H9 (cell line): ENCODE measurements around the gene SPHK1. TPM values are rescaled to one million over a fixed set of nuclear protein-coding genes. Genes with fewer than 3 reads are reported as not detected.

Source experiments
- DNase-seq: peaks from one replicate; pipeline ENCODE4 v3.0.0-alpha.2; 2017
- H2AFZ ChIP-seq: one replicate; pipeline ENCODE4 v1.6.1; 2013; ENCODE audit warnings: mild to moderate bottlenecking, low read length, control low read depth, moderate library complexity
- H2AK5ac ChIP-seq: 2 replicates; pipeline ENCODE4 v1.6.1; 2013; ENCODE audit warnings: low read length, control low read depth, mixed read lengths; ENCODE audit not compliant: insufficient read length
- H2BK120ac ChIP-seq: one replicate; pipeline ENCODE4 v1.6.1; 2013; ENCODE audit warnings: low read depth, mild to moderate bottlenecking, low read length, control low read depth, inconsistent platforms; ENCODE audit not compliant: poor library complexity, severe bottlenecking
- H2BK12ac ChIP-seq: 2 replicates; pipeline ENCODE4 v1.6.1; 2013; ENCODE audit warnings: low read length, control low read depth, mixed read lengths, low read depth; ENCODE audit not compliant: insufficient read length
- H2BK15ac ChIP-seq: 2 replicates; pipeline ENCODE4 v1.6.1; 2013; ENCODE audit warnings: low read depth, low read length, control low read depth
- H2BK20ac ChIP-seq: one replicate; pipeline ENCODE4 v1.6.1; 2013; ENCODE audit warnings: low read depth, mild to moderate bottlenecking, low read length, control low read depth, inconsistent platforms; ENCODE audit not compliant: poor library complexity, severe bottlenecking
- H2BK5ac ChIP-seq: 2 replicates; pipeline ENCODE4 v1.6.1; 2013; ENCODE audit warnings: low read length, control low read depth, mixed read lengths; ENCODE audit not compliant: insufficient read length
- H3K14ac ChIP-seq: 2 replicates; pipeline ENCODE4 v1.6.1; 2013; ENCODE audit warnings: low read length, control low read depth; ENCODE audit not compliant: insufficient read depth
- H3K18ac ChIP-seq: 2 replicates; pipeline ENCODE4 v1.6.1; 2013; ENCODE audit warnings: low read depth, mild to moderate bottlenecking, mixed read lengths, low read length, control low read depth; ENCODE audit not compliant: insufficient read length
- H3K23ac ChIP-seq: 2 replicates; pipeline ENCODE4 v1.6.1; 2013; ENCODE audit warnings: low read length, control low read depth, mixed read lengths, low read depth; ENCODE audit not compliant: insufficient read length
- H3K23me2 ChIP-seq: 2 replicates; pipeline ENCODE4 v1.6.1; 2013; ENCODE audit warnings: low read depth, mild to moderate bottlenecking, mixed read lengths, low read length, control low read depth; ENCODE audit not compliant: insufficient read length, poor library complexity, severe bottlenecking
- H3K27ac ChIP-seq: 2 replicates; pipeline ENCODE4 v1.5.1; 2013; ENCODE audit warnings: low read length, control low read depth, mixed read lengths, low read depth; ENCODE audit not compliant: insufficient read length
- H3K27me3 ChIP-seq: 2 replicates; pipeline ENCODE4 v1.6.1; 2013; ENCODE audit warnings: low read length, control low read depth, inconsistent platforms; ENCODE audit not compliant: insufficient read depth
- H3K4ac ChIP-seq: 2 replicates; pipeline ENCODE4 v1.6.1; 2013; ENCODE audit warnings: low read depth, mild to moderate bottlenecking, control low read depth, inconsistent platforms, low read length, moderate library complexity
- H3K4me1 ChIP-seq: 2 replicates; pipeline ENCODE4 v1.6.1; 2013; ENCODE audit warnings: low read length, control low read depth, inconsistent platforms; ENCODE audit not compliant: insufficient read depth
- H3K4me2 ChIP-seq: 2 replicates; pipeline ENCODE4 v1.6.1; 2013; ENCODE audit warnings: low read length, control low read depth, mixed read lengths; ENCODE audit not compliant: insufficient read length, insufficient read depth
- H3K56ac ChIP-seq: 2 replicates; pipeline ENCODE4 v1.6.1; 2013; ENCODE audit warnings: low read depth, mild to moderate bottlenecking, mixed read lengths, low read length, control low read depth; ENCODE audit not compliant: insufficient read length
- H3K79me1 ChIP-seq: 2 replicates; pipeline ENCODE4 v1.6.1; 2013; ENCODE audit warnings: low read depth, mild to moderate bottlenecking, moderate library complexity, low read length, control low read depth, inconsistent platforms; ENCODE audit not compliant: insufficient read depth, poor library complexity, severe bottlenecking
- H3K79me2 ChIP-seq: 2 replicates; pipeline ENCODE4 v1.6.1; 2013; ENCODE audit warnings: low read length, control low read depth, inconsistent platforms; ENCODE audit not compliant: insufficient read depth
- H3K9ac ChIP-seq: 2 replicates; pipeline ENCODE4 v1.6.1; 2013; ENCODE audit warnings: low read length, control low read depth, mixed read lengths; ENCODE audit not compliant: insufficient read length; ENCODE audit errors: extremely low read depth
- H3K9me3 ChIP-seq: one replicate; pipeline ENCODE4 v1.6.1; 2013; ENCODE audit warnings: low read depth, low read length, inconsistent platforms; ENCODE audit not compliant: control insufficient read depth
- H3T11ph ChIP-seq: one replicate; pipeline ENCODE4 v1.6.1; 2013; ENCODE audit warnings: mild to moderate bottlenecking, low read length, control low read depth, inconsistent platforms
- H4K20me1 ChIP-seq: one replicate; pipeline ENCODE4 v1.6.1; 2013; ENCODE audit not compliant: control insufficient read depth, insufficient read length, insufficient read depth
- H4K5ac ChIP-seq: 2 replicates; pipeline ENCODE4 v1.6.1; 2013; ENCODE audit warnings: low read depth, mild to moderate bottlenecking, mixed read lengths, low read length, control low read depth; ENCODE audit not compliant: insufficient read length
- H4K8ac ChIP-seq: replicated peaks from 2 replicates; pipeline ENCODE4 v1.6.1; 2013; ENCODE audit warnings: low read length, control low read depth, mixed read lengths, low read depth; ENCODE audit not compliant: insufficient read length
- H4K91ac ChIP-seq: 2 replicates; pipeline ENCODE4 v1.6.1; 2013; ENCODE audit warnings: low read depth, mild to moderate bottlenecking, moderate library complexity, mixed read lengths, low read length, control low read depth; ENCODE audit not compliant: insufficient read length
- H3K27ac Mint-ChIP-seq, 3 experiments: 2 replicates in 2 of 3; 3 replicates in 1 of 3; pipeline ENCODE4 v1.8.0; 2020 to 2021; ENCODE audit warnings: mixed read lengths in 3 of 3, mild to moderate bottlenecking in 1 of 3, moderate library complexity in 1 of 3
- H3K27me3 Mint-ChIP-seq: 2 replicates; pipeline ENCODE4 v1.8.0; 2021; ENCODE audit warnings: low read depth, mild to moderate bottlenecking, moderate library complexity, mixed read lengths
- H3K36me3 Mint-ChIP-seq, 3 experiments: 2 replicates in 2 of 3; 3 replicates in 1 of 3; pipeline ENCODE4 v1.8.0; 2020 to 2021; ENCODE audit warnings: low read depth in 3 of 3, mixed read lengths in 3 of 3; ENCODE audit not compliant: insufficient read depth in 1 of 3
- H3K4me1 Mint-ChIP-seq, 2 experiments: 2 replicates each; pipeline ENCODE4 v1.8.0; 2020; ENCODE audit warnings: mixed read lengths in 2 of 2
- H3K4me3 Mint-ChIP-seq, 2 experiments: 2 replicates in 1 of 2; 3 replicates in 1 of 2; pipeline ENCODE4 v1.8.0; 2020 to 2021; ENCODE audit warnings: mild to moderate bottlenecking in 2 of 2, mixed read lengths in 2 of 2, moderate library complexity in 1 of 2
- H3K9me3 Mint-ChIP-seq, 2 experiments: 2 replicates in 1 of 2; 3 replicates in 1 of 2; pipeline ENCODE4 v1.8.0; 2020; ENCODE audit warnings: mild to moderate bottlenecking in 2 of 2, mixed read lengths in 2 of 2, moderate library complexity in 1 of 2
- CTCF ChIP-seq: fragments of 200-600 bp; sonication (generic); conservative IDR thresholded peaks from 3 replicates; pipeline ENCODE4 v1.8.0; 2021; ENCODE audit warnings: antibody characterized with exemption, mild to moderate bottlenecking
- WGBS: extraction: QIAGEN DNeasy Blood & Tissue Kit; methylation state at CpG from one replicate; pipeline ENCODE4 v1.1.7; 2013; ENCODE audit warnings: missing lambda C conversion rate, low lambda C conversion rate, mixed read lengths; ENCODE audit not compliant: insufficient read length; ENCODE audit errors: extremely low coverage; 5-methylcytosine and 5-hydroxymethylcytosine counted together
- total RNA-seq: library from RNA; stranded (reverse); gene quantifications from 2 replicates; pipeline ENCODE4 v1.2.1, GENCODE V29; 2021

SPHK1 gene
- total RNA-seq, 1 experiment from 2014 or later, result 1.4 TPM

DNA sequence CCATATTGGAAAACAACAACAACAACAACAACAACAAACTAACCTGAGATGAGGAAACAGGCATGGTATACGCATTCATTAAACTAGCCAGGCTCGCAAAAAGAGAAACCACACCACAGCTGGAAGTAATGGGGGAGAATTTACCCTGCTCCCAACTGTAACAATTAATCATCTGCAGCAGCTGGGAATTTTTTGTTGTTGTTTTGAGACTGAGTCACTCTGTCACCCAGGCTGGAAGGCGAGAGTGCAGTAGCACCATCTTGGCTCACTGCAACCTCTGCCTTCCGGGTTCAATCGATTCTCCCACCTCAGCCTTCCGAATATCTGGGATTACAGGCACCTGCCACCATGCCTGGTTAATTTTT is 47.0 kb upstream of the SPHK1 start:
- Histone ChIP-seq H3K56ac (no peak overlapping the region), H3K79me2 (no peaks in the 10 kb centered on the region), H3K27me3 (no peaks in the 10 kb centered on the region), H2AFZ (no peak overlapping the region), H2BK120ac (no peak overlapping the region), H4K20me1 (no peaks in the 10 kb centered on the region), H3K9ac (no peak overlapping the region), H3K79me1 (peaks cover 3% of the 10 kb centered on the region), H3K23me2 (no peaks in the 10 kb centered on the region), H2BK20ac (no peak overlapping the region), H3K23ac (no peak overlapping the region), H4K5ac (no peak overlapping the region), H2BK5ac (no peak overlapping the region), H3K4me1 (no peaks in the 10 kb centered on the region), H3T11ph (no peak overlapping the region), H4K8ac (no peak overlapping the region), H3K27ac (no peak overlapping the region), H4K91ac (no peak overlapping the region), H2BK15ac (no peak overlapping the region), H3K4me2 (no peak overlapping the region), H3K4ac (no peak overlapping the region), H3K18ac (no peak overlapping the region), H2BK12ac (no peak overlapping the region), H3K14ac (no peak overlapping the region), H2AK5ac (no peak overlapping the region), H3K9me3 (no peaks in the 10 kb centered on the region)
- peaks cover 6 to 8% of the 10 kb centered on the region in 2 experiments; a peak in 3 of 4 replicates for H3K4me1 Mint-ChIP-seq
- H3K27me3 Mint-ChIP-seq, result no peaks in the 10 kb centered on the region
- H3K27ac Mint-ChIP-seq, result peak overlapping the region in 1 of 3 experiments; percentile 59; a peak in 2 of 7 replicates
- peaks cover 6 to 21% (median 7%) of the 10 kb centered on the region in 3 experiments; a peak in 6 of 7 replicates for H3K36me3 Mint-ChIP-seq
- no CpG with 5 or more reads among the region's 6 CpGs for WGBS
- no peak for DNase-seq
- no peak overlapping the region for H3K4me3 Mint-ChIP-seq
- H3K9me3 Mint-ChIP-seq, result no peaks in the 10 kb centered on the region; a peak in 1 of 5 replicates
- TF ChIP-seq CTCF, result no peak
